Measurements from ENCODE around the gene MYO10. TPM values are rescaled to one million over a fixed set of nuclear protein-coding genes. Genes with fewer than 3 reads are reported as not detected.

MYO10 gene
- total RNA-seq, 3 donors from 2014 or later: 0.18 to 0.54 (median 0.40) TPM

DNA sequence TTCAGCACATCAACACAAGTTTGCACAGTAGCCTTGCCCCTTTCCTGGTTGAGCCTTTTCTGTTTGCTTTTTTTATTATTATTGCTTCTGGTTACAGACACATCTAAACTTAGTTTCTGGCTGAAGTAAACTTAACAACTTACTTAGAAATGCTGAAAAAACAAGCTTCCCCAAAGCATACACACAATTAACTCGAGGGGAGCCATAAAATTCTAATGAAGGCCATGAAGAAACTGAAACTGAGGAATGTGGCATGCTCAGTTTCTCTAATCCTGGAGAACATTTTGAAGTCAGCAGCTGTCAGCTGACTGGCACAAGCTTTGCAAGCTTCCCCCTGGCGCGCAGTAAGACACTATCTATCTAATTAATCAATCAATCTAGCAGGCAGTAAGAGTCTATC lies 3.7 kb downstream of the MYO10 start:
- Mint-ChIP-seq H3K4me3 (no peak overlapping the region), H3K9me3 (no peaks in the 10 kb centered on the region), H3K4me1 (ENCODE audit: low read depth) (peaks cover 12% of the 10 kb centered on the region), H3K36me3 (ENCODE audit: insufficient read depth) (no peaks in the 10 kb centered on the region), H3K27me3 (ENCODE audit: low read depth) (peaks cover 54% of the 10 kb centered on the region)
- DNase-seq: no peak
- ATAC-seq: no peak

DNA sequence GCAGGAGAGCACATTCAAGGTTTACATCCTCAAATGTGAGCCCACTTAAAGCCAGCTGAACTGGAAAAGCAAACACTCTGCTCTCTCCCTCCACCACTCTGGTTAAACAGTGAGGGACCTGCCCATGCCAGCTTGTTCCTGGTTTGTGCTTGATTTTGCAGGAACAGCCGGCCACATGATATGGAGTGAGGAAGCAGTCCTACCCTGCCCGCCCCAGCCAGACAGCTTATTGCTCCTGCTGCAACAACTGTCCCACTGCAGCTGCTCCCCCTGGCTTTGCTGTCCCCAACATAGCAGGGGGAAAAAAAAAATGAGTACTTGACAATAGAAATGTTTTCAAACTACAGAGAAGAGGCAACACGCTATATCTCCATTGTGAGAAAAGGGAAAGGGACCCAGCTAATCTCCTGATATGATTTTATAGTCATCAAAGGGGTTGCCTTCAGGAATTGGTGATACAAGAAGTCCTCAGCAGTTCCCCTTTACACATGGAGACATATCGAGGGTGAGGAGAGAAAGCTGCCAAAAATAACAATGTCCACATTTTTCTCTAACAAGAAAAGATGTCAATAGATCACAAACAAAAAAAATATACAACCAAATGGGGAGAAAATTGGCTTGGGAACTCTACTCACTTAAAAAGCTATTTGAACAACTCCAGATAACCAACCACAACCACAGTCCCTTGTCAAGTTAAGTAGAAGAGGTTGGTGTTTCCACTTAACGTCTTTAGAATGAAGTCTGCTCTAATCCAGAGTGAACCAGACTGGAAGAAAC lies 4.6 kb downstream of the MYO10 start:
- H3K4me1 Mint-ChIP-seq (ENCODE audit: low read depth): peaks cover 10% of the 10 kb centered on the region
- no peaks in the 10 kb centered on the region for H3K36me3 Mint-ChIP-seq (ENCODE audit: insufficient read depth)
- no peak for DNase-seq
- peaks cover 45% of the 10 kb centered on the region for H3K27me3 Mint-ChIP-seq (ENCODE audit: low read depth)
- no peak for ATAC-seq
- H3K9me3 Mint-ChIP-seq: no peaks in the 10 kb centered on the region
- H3K4me3 Mint-ChIP-seq: no peak overlapping the region

DNA sequence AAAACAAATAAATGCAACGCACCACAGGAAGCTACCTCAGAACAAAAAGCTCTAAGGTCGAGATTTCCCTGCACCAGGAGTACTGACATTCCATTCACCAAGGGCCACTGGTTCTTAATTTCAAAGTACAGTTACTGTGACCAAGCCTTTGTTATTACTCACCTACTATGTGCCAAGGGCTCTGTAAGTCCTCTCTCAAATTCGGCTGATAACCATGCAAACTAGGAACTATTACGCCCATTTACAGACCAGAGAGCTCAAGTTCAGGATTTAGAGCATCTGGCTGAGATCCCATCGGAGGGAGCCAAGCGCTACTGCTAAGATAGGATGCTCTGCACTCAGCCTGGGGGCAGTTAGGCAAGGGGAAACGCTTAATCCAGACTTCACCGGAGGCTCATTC lies 5.6 kb downstream of the MYO10 start:
- Mint-ChIP-seq H3K36me3 (ENCODE audit: insufficient read depth) (no peaks in the 10 kb centered on the region), H3K9me3 (no peaks in the 10 kb centered on the region), H3K4me1 (ENCODE audit: low read depth) (peaks cover 6% of the 10 kb centered on the region), H3K27me3 (ENCODE audit: low read depth) (peaks cover 39% of the 10 kb centered on the region), H3K4me3 (no peak overlapping the region)
- ATAC-seq: no peak
- no peak for DNase-seq

DNA sequence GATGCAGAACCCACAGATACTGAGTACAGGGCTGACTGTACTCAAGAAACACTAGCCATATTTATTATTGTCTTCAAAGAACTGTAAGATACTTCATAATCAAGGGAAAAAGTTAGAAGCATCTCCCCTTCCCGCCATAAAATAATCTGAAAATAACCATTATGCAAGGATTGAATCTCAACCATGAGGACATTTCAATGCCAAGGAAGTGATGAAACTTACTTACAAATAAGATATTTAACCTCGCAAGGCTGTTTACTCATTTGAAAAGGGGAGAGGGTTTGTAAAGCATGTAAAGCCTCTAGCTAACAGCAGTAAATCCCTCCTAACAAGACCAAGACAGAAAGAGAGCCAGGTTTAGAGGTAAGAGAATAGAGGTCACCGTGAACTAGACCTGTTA lies 6.3 kb downstream of the MYO10 start:
- Mint-ChIP-seq H3K9me3 (no peaks in the 10 kb centered on the region), H3K36me3 (ENCODE audit: insufficient read depth) (no peaks in the 10 kb centered on the region), H3K4me1 (ENCODE audit: low read depth) (peaks cover 2% of the 10 kb centered on the region)

DNA sequence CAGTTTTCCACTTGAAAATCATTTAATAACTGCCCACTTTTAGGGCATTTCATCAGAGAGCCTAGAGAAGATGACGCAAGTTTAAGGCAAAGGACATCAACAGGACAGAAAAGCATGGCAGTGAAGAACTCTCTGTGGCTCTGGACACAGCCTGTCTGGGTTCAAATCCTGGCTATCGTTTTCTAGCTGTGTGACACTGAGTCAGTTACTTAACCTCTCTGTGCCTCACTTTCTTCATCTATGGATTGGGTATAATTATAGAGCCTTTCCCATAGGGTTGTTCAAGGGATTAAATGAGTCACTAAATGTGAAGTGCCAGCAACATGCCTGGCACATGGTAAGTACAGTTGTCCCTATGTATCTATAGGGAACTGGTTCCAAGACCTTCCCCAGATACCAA lies 6.7 kb downstream of the MYO10 start:
- Mint-ChIP-seq H3K36me3 (ENCODE audit: insufficient read depth) (no peaks in the 10 kb centered on the region), H3K4me3 (no peak overlapping the region), H3K27me3 (ENCODE audit: low read depth) (peaks cover 31% of the 10 kb centered on the region), H3K4me1 (ENCODE audit: low read depth) (no peaks in the 10 kb centered on the region), H3K9me3 (no peaks in the 10 kb centered on the region)
- ATAC-seq (no peak), DNase-seq (no peak)

More for the DNA sequence above, 6.3 kb downstream of the MYO10 start:
- no peak for DNase-seq
- Mint-ChIP-seq H3K27me3 (ENCODE audit: low read depth) (peaks cover 35% of the 10 kb centered on the region), H3K4me3 (no peak overlapping the region)
- ATAC-seq: no peak

DNA sequence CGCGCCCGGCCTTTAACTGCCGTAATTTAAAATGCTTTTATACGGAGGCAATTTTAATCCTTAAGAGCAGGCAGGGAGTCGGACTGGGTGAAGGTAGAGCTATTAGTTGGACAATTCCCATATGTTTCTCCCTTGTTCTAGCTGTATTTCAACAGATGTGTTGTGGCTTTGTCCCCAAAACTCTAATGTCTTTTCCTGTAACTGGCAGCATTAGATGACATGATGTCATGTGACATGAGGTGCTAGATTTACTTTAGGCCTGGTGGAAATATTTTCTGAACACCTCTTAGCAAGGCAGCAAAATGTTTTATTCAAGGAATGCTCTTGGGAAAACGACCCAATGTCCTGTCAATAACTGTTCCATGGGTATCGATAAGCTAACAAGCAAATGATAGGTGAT lies 8.5 kb downstream of the MYO10 start:
- H3K9me3 Mint-ChIP-seq: no peaks in the 10 kb centered on the region
- peaks cover 15% of the 10 kb centered on the region for H3K27me3 Mint-ChIP-seq (ENCODE audit: low read depth)
- H3K36me3 Mint-ChIP-seq (ENCODE audit: insufficient read depth): no peaks in the 10 kb centered on the region
- H3K4me1 Mint-ChIP-seq (ENCODE audit: low read depth): no peaks in the 10 kb centered on the region
- no peak for DNase-seq
- H3K4me3 Mint-ChIP-seq: no peak overlapping the region
- no peak for ATAC-seq

DNA sequence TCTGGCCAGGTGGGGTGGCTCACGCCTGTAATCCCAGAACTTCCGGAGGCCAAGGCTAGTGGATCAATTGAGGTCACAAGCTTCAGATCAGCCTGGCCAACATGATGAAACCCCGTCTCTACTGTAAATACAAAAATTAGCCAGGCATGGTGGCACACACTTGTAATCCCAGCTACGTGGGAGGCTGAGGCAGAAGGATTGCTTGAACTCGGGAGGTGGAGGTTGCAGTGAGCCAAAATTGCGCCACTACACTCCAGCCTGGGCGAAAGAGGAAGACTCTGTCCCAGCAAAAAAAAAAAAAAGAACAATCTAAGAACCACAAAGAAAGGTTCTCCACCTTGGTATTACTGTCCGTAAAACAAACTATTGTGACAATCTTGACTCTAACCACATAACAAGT lies 9.7 kb downstream of the MYO10 start:
- no peaks in the 10 kb centered on the region for H3K36me3 Mint-ChIP-seq (ENCODE audit: insufficient read depth)
- no peaks in the 10 kb centered on the region for H3K4me1 Mint-ChIP-seq (ENCODE audit: low read depth)
- no peaks in the 10 kb centered on the region for H3K9me3 Mint-ChIP-seq
- no peak for ATAC-seq
- DNase-seq: no peak
- H3K4me3 Mint-ChIP-seq: no peak overlapping the region
- peaks cover 3% of the 10 kb centered on the region for H3K27me3 Mint-ChIP-seq (ENCODE audit: low read depth)

DNA sequence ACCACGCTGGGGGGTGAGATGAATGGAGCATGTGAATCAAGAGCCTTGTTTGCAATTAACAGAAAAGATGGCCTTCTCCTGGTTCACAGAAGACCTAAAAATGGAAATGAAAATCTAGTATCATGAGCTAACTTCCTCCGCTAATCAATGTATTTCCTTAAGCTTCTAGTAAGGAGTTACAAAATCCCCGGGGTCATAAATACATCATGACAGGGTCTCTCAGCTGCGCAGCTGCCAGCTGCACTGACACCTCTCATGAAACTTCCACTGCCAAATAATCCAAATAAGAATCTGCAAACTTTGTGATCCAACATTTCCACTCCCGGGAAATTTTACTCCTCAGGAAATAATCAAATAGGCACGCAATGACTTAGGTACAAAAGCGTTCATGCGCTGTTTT lies 11.9 kb downstream of the MYO10 start:
- Mint-ChIP-seq H3K27me3 (ENCODE audit: low read depth) (no peaks in the 10 kb centered on the region), H3K9me3 (no peaks in the 10 kb centered on the region), H3K4me3 (no peak overlapping the region), H3K36me3 (ENCODE audit: insufficient read depth) (no peaks in the 10 kb centered on the region), H3K4me1 (ENCODE audit: low read depth) (no peaks in the 10 kb centered on the region)
- no peak for ATAC-seq
- no peak for DNase-seq

DNA sequence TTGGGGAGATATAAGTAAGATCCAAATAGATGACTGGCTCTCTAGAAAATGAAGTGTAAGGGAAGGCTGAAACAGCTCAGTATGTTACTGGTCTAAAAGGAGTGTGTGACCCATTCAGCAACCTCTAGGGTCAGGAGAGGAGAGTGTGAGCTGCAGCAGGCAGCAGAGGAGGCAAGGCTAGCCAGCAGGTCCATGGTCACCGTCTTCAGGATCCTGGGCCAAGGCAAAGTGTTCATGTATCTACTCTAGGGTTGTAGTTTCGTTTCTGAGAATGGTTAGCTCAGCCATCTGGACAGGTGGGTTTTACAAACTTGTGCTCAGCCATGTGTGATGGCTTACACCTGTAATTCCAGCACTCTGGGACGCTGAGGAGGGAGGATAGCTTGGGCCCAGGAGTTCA lies 13.7 kb downstream of the MYO10 start:
- no peaks in the 10 kb centered on the region for H3K36me3 Mint-ChIP-seq (ENCODE audit: insufficient read depth)
- no peak for ATAC-seq
- no peak for DNase-seq
- H3K27me3 Mint-ChIP-seq (ENCODE audit: low read depth): no peaks in the 10 kb centered on the region
- H3K4me3 Mint-ChIP-seq: no peak overlapping the region
- H3K4me1 Mint-ChIP-seq (ENCODE audit: low read depth): no peaks in the 10 kb centered on the region
- H3K9me3 Mint-ChIP-seq: no peaks in the 10 kb centered on the region

DNA sequence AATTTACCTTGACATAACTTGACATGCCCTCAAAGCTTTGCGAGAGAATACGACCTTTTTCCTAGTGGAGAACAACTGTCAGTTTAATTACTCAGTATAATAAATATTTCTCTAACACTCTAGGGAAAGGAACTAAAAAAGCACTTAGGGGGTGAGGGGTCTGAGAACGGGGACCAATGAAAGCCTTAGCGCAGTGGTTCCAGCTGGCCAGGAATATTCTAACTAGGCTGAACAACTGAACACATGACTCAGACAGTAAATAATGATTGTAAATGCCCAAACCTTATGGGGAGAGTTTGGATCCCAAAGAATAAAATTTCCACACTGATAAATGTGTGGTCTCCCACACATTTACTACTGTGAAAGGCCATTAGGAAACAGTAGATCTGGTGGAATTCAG lies 14.9 kb downstream of the MYO10 start:
- Mint-ChIP-seq H3K9me3 (no peaks in the 10 kb centered on the region), H3K36me3 (ENCODE audit: insufficient read depth) (no peaks in the 10 kb centered on the region), H3K4me1 (ENCODE audit: low read depth) (no peaks in the 10 kb centered on the region), H3K4me3 (no peak overlapping the region), H3K27me3 (ENCODE audit: low read depth) (no peaks in the 10 kb centered on the region)
- no peak for ATAC-seq
- no peak for DNase-seq

DNA sequence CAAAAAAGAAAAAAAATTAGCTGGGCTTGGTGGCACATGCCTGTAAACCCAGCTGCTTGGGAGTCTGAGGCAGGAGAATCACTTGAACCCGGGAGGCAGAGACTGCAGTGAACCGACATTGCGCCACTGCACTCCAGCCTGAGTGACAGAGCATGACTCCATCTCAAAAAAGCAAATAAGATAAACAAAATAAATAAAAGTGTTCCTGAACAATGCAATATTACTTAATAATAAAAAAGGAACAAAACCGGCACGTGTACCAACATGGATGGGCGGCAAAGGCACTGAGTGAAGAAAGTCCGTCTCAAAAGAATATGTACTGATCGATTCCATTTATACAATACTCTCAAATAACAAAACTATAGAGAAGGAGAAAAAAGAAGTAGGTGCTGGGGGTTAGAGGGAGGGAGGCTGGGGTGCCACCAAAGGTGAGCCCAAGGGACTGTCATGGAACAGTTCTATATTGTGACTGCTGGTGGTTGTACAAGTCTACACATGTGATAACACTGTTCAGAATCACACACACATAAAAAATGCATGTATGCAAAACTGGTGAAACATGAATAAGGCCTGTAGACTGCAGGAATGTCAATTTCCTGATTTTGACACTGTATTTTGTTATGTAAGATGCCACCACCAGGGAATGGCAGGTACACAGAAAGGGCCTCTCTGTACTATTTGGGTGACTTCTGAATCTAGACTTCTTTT lies 15.8 kb downstream of the MYO10 start:
- Mint-ChIP-seq H3K4me1 (ENCODE audit: low read depth) (no peaks in the 10 kb centered on the region), H3K27me3 (ENCODE audit: low read depth) (no peaks in the 10 kb centered on the region), H3K9me3 (no peaks in the 10 kb centered on the region), H3K4me3 (no peak overlapping the region), H3K36me3 (ENCODE audit: insufficient read depth) (no peaks in the 10 kb centered on the region)
- no peak for ATAC-seq
- DNase-seq: no peak

DNA sequence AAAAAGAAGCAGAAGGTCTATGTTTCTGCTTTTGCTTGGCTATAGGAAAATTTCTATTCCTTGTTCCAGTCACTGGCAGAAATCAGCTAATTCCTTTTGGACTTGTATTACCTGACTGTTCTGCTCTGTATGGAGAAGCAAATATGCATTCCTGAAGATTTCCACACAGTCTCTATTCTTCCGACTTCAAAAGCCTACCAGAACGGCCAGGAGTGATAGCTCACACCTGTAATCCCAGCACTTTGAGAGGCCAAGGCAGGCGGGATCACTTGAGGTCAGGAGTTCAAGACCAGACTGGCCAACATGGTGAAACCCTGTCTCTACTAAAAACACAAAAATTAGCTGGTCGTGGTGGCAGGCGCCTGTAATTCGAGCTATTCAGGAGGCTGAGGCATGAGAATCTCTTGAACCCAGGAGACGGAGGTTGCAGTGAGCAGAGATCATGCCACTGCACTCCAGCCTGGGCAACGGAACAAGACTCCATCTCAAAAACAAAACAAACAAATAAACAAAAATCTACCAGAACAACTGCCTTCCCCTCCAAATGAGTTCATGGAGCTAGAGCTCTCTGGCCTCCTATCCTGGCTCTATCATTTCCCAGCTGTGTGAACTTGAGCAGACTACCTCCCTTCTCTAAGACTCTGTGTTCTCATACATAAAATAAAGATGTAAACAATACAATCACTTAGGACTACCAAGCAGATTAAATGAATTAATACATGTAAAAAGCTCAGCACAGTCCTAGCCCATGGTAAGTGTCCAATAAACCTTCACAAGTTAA lies 17.0 kb downstream of the MYO10 start:
- Mint-ChIP-seq H3K4me3 (no peak overlapping the region), H3K27me3 (ENCODE audit: low read depth) (no peaks in the 10 kb centered on the region), H3K4me1 (ENCODE audit: low read depth) (no peaks in the 10 kb centered on the region), H3K9me3 (no peaks in the 10 kb centered on the region), H3K36me3 (ENCODE audit: insufficient read depth) (no peaks in the 10 kb centered on the region)
- ATAC-seq (no peak), DNase-seq (no peak)

DNA sequence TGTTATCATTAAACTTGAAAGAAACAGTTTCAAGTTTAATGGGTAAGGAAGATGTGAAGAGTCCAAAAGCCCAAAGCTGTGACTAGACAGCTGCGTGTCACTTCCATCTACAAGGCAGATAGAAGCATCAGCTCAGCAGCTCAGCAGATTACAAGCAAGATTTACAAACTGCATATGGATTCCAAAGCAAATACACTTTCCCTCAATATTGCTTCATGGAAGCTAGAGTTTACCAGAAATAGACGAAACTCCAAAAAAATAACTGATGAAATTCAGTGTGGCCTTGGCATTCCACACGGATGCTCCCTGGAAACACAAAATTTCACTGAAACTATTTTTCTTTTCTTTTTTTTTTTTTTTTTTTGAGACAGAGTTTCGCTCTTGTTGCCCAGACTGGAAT lies 17.9 kb downstream of the MYO10 start:
- no peaks in the 10 kb centered on the region for H3K9me3 Mint-ChIP-seq
- H3K4me1 Mint-ChIP-seq (ENCODE audit: low read depth): no peaks in the 10 kb centered on the region
- no peak for DNase-seq
- no peak overlapping the region for H3K4me3 Mint-ChIP-seq
- no peaks in the 10 kb centered on the region for H3K36me3 Mint-ChIP-seq (ENCODE audit: insufficient read depth)
- no peaks in the 10 kb centered on the region for H3K27me3 Mint-ChIP-seq (ENCODE audit: low read depth)
- ATAC-seq: no peak

DNA sequence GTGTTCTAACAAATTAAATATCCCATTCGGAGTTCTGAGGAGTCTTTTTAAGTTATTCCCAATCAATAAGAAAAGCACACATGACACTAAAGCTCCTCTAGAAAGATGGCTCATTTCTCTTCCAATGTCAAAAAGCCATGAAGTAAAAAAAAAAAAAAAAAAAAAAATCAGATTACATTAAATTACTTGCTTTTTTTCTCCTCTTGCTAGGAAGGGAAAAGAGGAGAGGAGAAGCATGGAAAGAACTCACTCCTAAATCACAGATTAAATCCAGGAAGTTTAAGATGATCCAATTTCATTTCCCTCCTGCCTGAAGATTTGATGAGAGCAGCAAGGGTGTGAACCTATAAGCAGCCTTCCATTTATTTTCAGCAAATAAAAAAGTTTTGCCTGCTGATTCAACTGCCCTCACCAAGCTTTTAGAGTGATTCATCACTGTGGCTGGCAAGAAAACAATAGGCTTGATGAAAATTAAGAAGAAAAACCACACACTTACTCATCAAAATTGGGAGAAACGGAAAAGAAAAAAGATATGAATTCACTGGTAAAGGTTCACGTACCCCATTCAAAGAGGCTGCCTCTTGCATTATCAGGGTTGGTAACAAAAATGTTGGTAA lies 19.7 kb downstream of the MYO10 start:
- Mint-ChIP-seq H3K4me3 (no peak overlapping the region), H3K9me3 (no peaks in the 10 kb centered on the region), H3K36me3 (ENCODE audit: insufficient read depth) (no peaks in the 10 kb centered on the region), H3K4me1 (ENCODE audit: low read depth) (no peaks in the 10 kb centered on the region), H3K27me3 (ENCODE audit: low read depth) (no peaks in the 10 kb centered on the region)
- ATAC-seq: no peak
- DNase-seq: no peak
